GM12872 (cell line): ENCODE results near the gene VASP.

ENCODE experiments used
- CTCF ChIP-seq: IDR thresholded peaks from 3 replicates; pipeline ENCODE4 v1.5.1; 2011; ENCODE audit warnings: low read depth, mild to moderate bottlenecking, low read length, moderate library complexity; ENCODE audit not compliant: insufficient read depth

Gene VASP

GRCh38 chr19:45542234-45542668 lies 35.0 kb downstream of the VASP start:
- TF ChIP-seq CTCF, result no peak

- TF ChIP-seq CTCF, result no peak
Measured at GRCh38 chr19:45547211-45547770, 40.0 kb downstream of the VASP start.

GRCh38 chr19:45547965-45548609 lies 40.8 kb downstream of the VASP start:
- TF ChIP-seq CTCF, result no peak

GRCh38 chr19:45553464-45553863 lies 46.2 kb downstream of the VASP start:
- TF ChIP-seq CTCF, result no peak

- TF ChIP-seq CTCF, result no peak
Measured at GRCh38 chr19:45554481-45554880, 47.2 kb downstream of the VASP start.

- no peak for TF ChIP-seq CTCF
Measured at GRCh38 chr19:45556835-45557234, 49.6 kb downstream of the VASP start.

- peak; percentile 80 for TF ChIP-seq CTCF
Measured at GRCh38 chr19:45558399-45558878, 51.2 kb downstream of the VASP start.
